Measurements from ENCODE around the gene RUNX2.

RUNX2 gene

GRCh38 chr6:45521226-45521625 is 193.1 kb downstream of the RUNX2 start:
- Histone ChIP-seq H3K27ac (ENCODE audit: extremely low read depth, low read depth, low read length) (no peak overlapping the region), H3K36me3 (ENCODE audit: control insufficient read depth in 2 of 2, insufficient read depth in 1 of 2, low read length in 2 of 2) (no peaks in the 10 kb centered on the region), H3K9me3 (ENCODE audit: control insufficient read depth, insufficient read depth, low read depth, low read length) (no peaks in the 10 kb centered on the region), H3K4me3 (ENCODE audit: low read depth, low read length) (no peak overlapping the region), H3K4me1 (ENCODE audit: control insufficient read depth, insufficient read depth, low read length) (no peaks in the 10 kb centered on the region)
- TF ChIP-seq ZSCAN16 (tag by site-specific recombination; IDR thresholded peaks at IDR 0.05): no peak
- TF ChIP-seq ZXDB (tag by site-specific recombination; IDR thresholded peaks at IDR 0.05): no peak
- no peak for TF ChIP-seq ZNF140 (tag by site-specific recombination; IDR thresholded peaks at IDR 0.05)
- CTCF ChIA-PET: interaction anchor here (0.6 to 0.8 kb wide), 3 partner anchors 35 to 492 kb away, joined by 3 read pairs; no protein-coding TSS in a partner anchor
- POLR2A ChIA-PET: no interaction called here

- CTCF ChIA-PET: interaction anchor here (1.2 kb wide), 1 partner anchor 19 kb away, joined by 3 read pairs; no protein-coding TSS in a partner anchor
Measured at GRCh38 chr6:45522486-45522885, 194.4 kb downstream of the RUNX2 start.

GRCh38 chr6:45527210-45527609 is 199.1 kb downstream of the RUNX2 start:
- H3K4me3 ChIP-seq (ENCODE audit: low read depth, low read length): no peak overlapping the region
- ChIA-PET POLR2A (no interaction called here), CTCF (no interaction called here)
- no peak overlapping the region for H3K27ac ChIP-seq (ENCODE audit: extremely low read depth, low read depth, low read length)
- TF ChIP-seq ZNF2 (tag by site-specific recombination; IDR thresholded peaks at IDR 0.05) (no peak), ZXDB (tag by site-specific recombination; IDR thresholded peaks at IDR 0.05) (no peak), ZNF148 (tag by site-specific recombination; IDR thresholded peaks at IDR 0.05; ENCODE audit: borderline replicate concordance) (no peak), ZNF266 (tag by site-specific recombination; IDR thresholded peaks at IDR 0.05; ENCODE audit: low read depth) (no peak), ZNF660 (tag by site-specific recombination; IDR thresholded peaks at IDR 0.05) (no peak), ZNF473 (tag by site-specific recombination; IDR thresholded peaks at IDR 0.05) (no peak), SCRT2 (tag by site-specific recombination; IDR thresholded peaks at IDR 0.05) (no peak), ZNF423 (tag by site-specific recombination; IDR thresholded peaks at IDR 0.05) (no peak), ZBTB10 (tag by site-specific recombination; IDR thresholded peaks at IDR 0.05) (no peak), ZNF121 (tag by site-specific recombination; IDR thresholded peaks at IDR 0.05) (no peak), GLIS2 (tag by site-specific recombination; IDR thresholded peaks at IDR 0.05) (no peak), KLF8 (tag by site-specific recombination; IDR thresholded peaks at IDR 0.05) (no peak), ZNF10 (tag by site-specific recombination; IDR thresholded peaks at IDR 0.05) (no peak)
- H3K9me3 ChIP-seq (ENCODE audit: control insufficient read depth, insufficient read depth, low read depth, low read length): no peaks in the 10 kb centered on the region
- H3K4me1 ChIP-seq (ENCODE audit: control insufficient read depth, insufficient read depth, low read length): no peaks in the 10 kb centered on the region
- H3K36me3 ChIP-seq (ENCODE audit: control insufficient read depth in 2 of 2, insufficient read depth in 1 of 2, low read length in 2 of 2): no peaks in the 10 kb centered on the region

More at GRCh38 chr6:45522486-45522885, 194.4 kb downstream of the RUNX2 start:
- H3K36me3 ChIP-seq (ENCODE audit: control insufficient read depth in 2 of 2, insufficient read depth in 1 of 2, low read length in 2 of 2): no peaks in the 10 kb centered on the region
- H3K9me3 ChIP-seq (ENCODE audit: control insufficient read depth, insufficient read depth, low read depth, low read length): no peaks in the 10 kb centered on the region
- no peak overlapping the region for H3K27ac ChIP-seq (ENCODE audit: extremely low read depth, low read depth, low read length)
- TF ChIP-seq MZF1 (tag by site-specific recombination; IDR thresholded peaks at IDR 0.05; ENCODE audit: borderline replicate concordance): no peak
- no peak for TF ChIP-seq ZNF133 (tag by site-specific recombination; IDR thresholded peaks at IDR 0.05)
- POLR2A ChIA-PET: no interaction called here
- H3K4me1 ChIP-seq (ENCODE audit: control insufficient read depth, insufficient read depth, low read length): no peaks in the 10 kb centered on the region
- H3K4me3 ChIP-seq (ENCODE audit: low read depth, low read length): no peak overlapping the region
